GM21825 (cell line): ENCODE results near the gene CXCL1.

ENCODE experiments used
- ATAC-seq: cut with Tn5 transposase; IDR thresholded peaks from one replicate; pipeline ENCODE4 v1.9.1; 2021; ENCODE audit warnings: mild to moderate bottlenecking, moderate library complexity; ENCODE audit not compliant: unreplicated experiment

The CXCL1 gene

GRCh38 chr4:73850261-73850970, 18.8 kb upstream of the CXCL1 start:
- ATAC-seq: no peak

GRCh38 chr4:73851293-73851692, 17.9 kb upstream of the CXCL1 start:
- ATAC-seq: no peak

GRCh38 chr4:73852771-73853170, 16.4 kb upstream of the CXCL1 start:
- no peak for ATAC-seq

- ATAC-seq: no peak
Measured at GRCh38 chr4:73853246-73853704, 15.9 kb upstream of the CXCL1 start, which contains the start of gene PF4V1. Gene PF4V1 (plus strand): TSS chr4:73853296. CDS start chr4:73853363, 67 bp downstream.

GRCh38 chr4:73853718-73854473, 15.3 kb upstream of the CXCL1 start:
- ATAC-seq: no peak

- no peak for ATAC-seq
Measured at GRCh38 chr4:73855406-73855805, 13.8 kb upstream of the CXCL1 start.

- no peak for ATAC-seq
Measured at GRCh38 chr4:73856518-73856917, 12.7 kb upstream of the CXCL1 start.

- ATAC-seq: no peak
Measured at GRCh38 chr4:73859614-73860088, 9.5 kb upstream of the CXCL1 start.

GRCh38 chr4:73860181-73860580, 9.0 kb upstream of the CXCL1 start:
- no peak for ATAC-seq

GRCh38 chr4:73860917-73861316, 8.3 kb upstream of the CXCL1 start:
- ATAC-seq: no peak

- no peak for ATAC-seq
Measured at GRCh38 chr4:73862322-73862721, 6.9 kb upstream of the CXCL1 start.

- ATAC-seq: no peak
Measured at GRCh38 chr4:73864365-73864764, 4.8 kb upstream of the CXCL1 start.

GRCh38 chr4:73864961-73865360, 4.2 kb upstream of the CXCL1 start:
- no peak for ATAC-seq

- no peak for ATAC-seq
Measured at GRCh38 chr4:73865431-73866096, 3.6 kb upstream of the CXCL1 start.

GRCh38 chr4:73866246-73866645, 2.9 kb upstream of the CXCL1 start:
- no peak for ATAC-seq

GRCh38 chr4:73867783-73868182, 1.4 kb upstream of the CXCL1 start:
- no peak for ATAC-seq

GRCh38 chr4:73868206-73869129, 725 bp upstream of the CXCL1 start:
- no peak for ATAC-seq

- ATAC-seq: no peak
Measured at GRCh38 chr4:73870260-73870659, 1.1 kb downstream of the CXCL1 start.

GRCh38 chr4:73870768-73871167, 1.6 kb downstream of the CXCL1 start:
- ATAC-seq: no peak

- ATAC-seq: no peak
Measured at GRCh38 chr4:73871511-73872310, 2.5 kb downstream of the CXCL1 start.
